Liver (tissue), 9 donors: Measurements from ENCODE around the gene DHCR24. TPM values are rescaled to one million over a fixed set of nuclear protein-coding genes. Genes with fewer than 3 reads are reported as not detected.

Experiments used
- DNase-seq: peaks from one replicate; pipeline ENCODE4 v3.0.0-alpha.2; 2017; ENCODE audit warnings: low spot score
- H3K27ac ChIP-seq, 2 donors: one replicate each; pipeline ENCODE4 v1.7.0; 2013; ENCODE audit warnings: inconsistent platforms in 2 of 2, low read length in 2 of 2, control low read depth in 1 of 2, low read depth in 1 of 2, mild to moderate bottlenecking in 1 of 2
- H3K27me3 ChIP-seq, 4 donors: one replicate each; pipeline versions ENCODE4 v1.6.1 to v1.7.0; 2013; ENCODE audit warnings: low read length in 3 of 4, inconsistent platforms in 1 of 4, mild to moderate bottlenecking in 1 of 4, moderate library complexity in 1 of 4; ENCODE audit not compliant: control insufficient read depth in 4 of 4, insufficient read depth in 4 of 4
- H3K36me3 ChIP-seq, 4 donors: one replicate each; pipeline versions ENCODE4 v1.6.1 to v1.7.0; 2013; ENCODE audit warnings: low read length in 3 of 4, mild to moderate bottlenecking in 3 of 4, low read depth in 1 of 4, moderate library complexity in 1 of 4; ENCODE audit not compliant: control insufficient read depth in 4 of 4, insufficient read depth in 3 of 4
- H3K4me1 ChIP-seq, 4 donors: one replicate each; pipeline versions ENCODE4 v1.6.1 to v1.7.0; 2013; ENCODE audit warnings: low read length in 3 of 4, mild to moderate bottlenecking in 3 of 4, moderate library complexity in 1 of 4; ENCODE audit not compliant: control insufficient read depth in 4 of 4, insufficient read depth in 4 of 4
- H3K4me3 ChIP-seq, 3 donors: one replicate each; pipeline versions ENCODE4 v1.6.1 to v1.7.0; 2013; ENCODE audit warnings: low read length in 3 of 3, control low read depth in 1 of 3, low read depth in 1 of 3, mild to moderate bottlenecking in 1 of 3
- H3K9ac ChIP-seq, 2 donors: one replicate each; pipeline ENCODE4 v1.7.0; 2013; ENCODE audit warnings: low read length in 2 of 2, mild to moderate bottlenecking in 2 of 2, moderate library complexity in 2 of 2, control low read depth in 1 of 2, low read depth in 1 of 2
- H3K9me3 ChIP-seq, 4 donors: one replicate each; pipeline versions ENCODE4 v1.6.1 to v1.7.0; 2013; ENCODE audit warnings: low read length in 3 of 4; ENCODE audit not compliant: control insufficient read depth in 4 of 4
- ATF3 ChIP-seq: IDR thresholded peaks from 2 replicates; pipeline ENCODE4 v1.6.1; 2016; ENCODE audit warnings: antibody characterized with exemption
- CTCF ChIP-seq: fragments of 150-350 bp; IDR thresholded peaks from 2 replicates; pipeline ENCODE4 v1.5.1; 2017; ENCODE audit warnings: improper control_type of control experiment, low read depth, low read length; ENCODE audit not compliant: missing input control
- EGR1 ChIP-seq, 2 donors: IDR thresholded peaks; 2 replicates each; pipeline ENCODE4 v1.6.1; 2016 to 2018; ENCODE audit warnings: antibody characterized with exemption in 2 of 2, low read depth in 2 of 2
- FOXA1 ChIP-seq: IDR thresholded peaks from 2 replicates; pipeline ENCODE4 v1.6.1; 2016; ENCODE audit warnings: antibody characterized with exemption
- GABPA ChIP-seq, 2 donors: IDR thresholded peaks in 1 of 2; conservative IDR thresholded peaks in 1 of 2; 2 replicates each; pipeline ENCODE4 v1.6.1; 2016; ENCODE audit warnings: antibody characterized with exemption in 2 of 2, mild to moderate bottlenecking in 1 of 2, moderate library complexity in 1 of 2
- HNF4A ChIP-seq, 2 donors: conservative IDR thresholded peaks; 2 replicates each; pipeline ENCODE4 v1.6.1; 2016; ENCODE audit warnings: antibody characterized with exemption in 2 of 2, mild to moderate bottlenecking in 2 of 2
- HNF4G ChIP-seq: IDR thresholded peaks from 2 replicates; pipeline ENCODE4 v1.6.1; 2016; ENCODE audit warnings: antibody characterized with exemption
- JUND ChIP-seq, 2 donors: IDR thresholded peaks; 2 replicates each; pipeline ENCODE4 v1.6.1; 2016; ENCODE audit warnings: antibody characterized with exemption in 2 of 2
- MAX ChIP-seq: IDR thresholded peaks from 2 replicates; pipeline ENCODE4 v1.6.1; 2016; ENCODE audit warnings: antibody characterized with exemption
- NR2F2 ChIP-seq: IDR thresholded peaks from 2 replicates; pipeline ENCODE4 v1.6.1; 2016; ENCODE audit warnings: antibody characterized with exemption
- RAD21 ChIP-seq, 2 donors: IDR thresholded peaks; 2 replicates each; pipeline ENCODE4 v1.6.1; 2016; ENCODE audit warnings: antibody characterized with exemption in 2 of 2, mild to moderate bottlenecking in 2 of 2
- RXRA ChIP-seq, 2 donors: IDR thresholded peaks; 2 replicates each; pipeline ENCODE4 v1.6.1; 2017 to 2018; ENCODE audit warnings: antibody characterized with exemption in 2 of 2, mild to moderate bottlenecking in 1 of 2
- SP1 ChIP-seq: IDR thresholded peaks from 2 replicates; pipeline ENCODE4 v1.6.1; 2018; ENCODE audit warnings: antibody characterized with exemption, mild to moderate bottlenecking
- TAF1 ChIP-seq: conservative IDR thresholded peaks from 2 replicates; pipeline ENCODE4 v1.6.1; 2016; ENCODE audit warnings: antibody characterized with exemption, mild to moderate bottlenecking
- YY1 ChIP-seq: IDR thresholded peaks from 2 replicates; pipeline ENCODE4 v1.6.1; 2016; ENCODE audit warnings: antibody characterized with exemption, mild to moderate bottlenecking
- WGBS: extraction: QIAGEN DNeasy Blood & Tissue Kit; methylation state at CpG from one replicate; pipeline ENCODE4 v1.1.7; 2013; 5-methylcytosine and 5-hydroxymethylcytosine counted together
- polyA plus RNA-seq, 2 donors: library from polyadenylated mRNA; stranded (reverse) in 1 of 2; unstranded in 1 of 2; fragments of 200-250 nt in 1 of 2; fragments of >200 nt in 1 of 2; fragmentation: Nextera tagmentation in 1 of 2; extraction: Ambion mirVana in 1 of 2; gene quantifications; one replicate each; pipeline versions ENCODE4 v1.2.1 to v1.2.3, GENCODE V29; 2013 to 2015
- total RNA-seq, 2 donors: library from RNA; depleted of rRNA; stranded (reverse); fragments of >200 nt; gene quantifications; one replicate each; pipeline ENCODE4 v1.2.3, GENCODE V29; 2014
- TF ChIP-seq, protein P1 (sequence below): IDR thresholded peaks from 2 replicates; pipeline ENCODE4 v1.6.1; 2016; ENCODE audit warnings: antibody characterized with exemption
- donor health status: healthy.
- donor health status: healthy.
- donor health status: healthy.
- donor health status: healthy.
- donor health status: healthy.

Gene DHCR24
- total and polyA plus RNA-seq, 4 donors: 271 to 815 (median 600) TPM

- Histone ChIP-seq H3K4me3 (no peak overlapping the region), H3K27me3 (no peaks in the 10 kb centered on the region), H3K9ac (no peak overlapping the region), H3K4me1 (no peaks in the 10 kb centered on the region), H3K27ac (no peak overlapping the region), H3K9me3 (peaks cover 0 to 5% (median under 1%) of the 10 kb centered on the region in 4 donors), H3K36me3 (no peaks in the 10 kb centered on the region)
- whole genome bisulfite sequencing: 95% methylated on average over 9 of the region's 9 CpGs
- DNase-seq: no peak
- TF ChIP-seq ATF3 (no peak), YY1 (no peak), SP1 (no peak), TAF1 (no peak), CTCF (no peak), NR2F2 (no peak), FOXA1 (no peak), JUND (IDR thresholded peaks at IDR 0.05) (no peak), RXRA (IDR thresholded peaks at IDR 0.05) (no peak), RAD21 (IDR thresholded peaks at IDR 0.05) (no peak), MAX (no peak), HNF4G (no peak), GABPA (IDR thresholded peaks at IDR 0.05 in 1 of 2, conservative IDR thresholded peaks at IDR 0.05 in 1 of 2) (no peak)
- TF ChIP-seq, protein P1, sequence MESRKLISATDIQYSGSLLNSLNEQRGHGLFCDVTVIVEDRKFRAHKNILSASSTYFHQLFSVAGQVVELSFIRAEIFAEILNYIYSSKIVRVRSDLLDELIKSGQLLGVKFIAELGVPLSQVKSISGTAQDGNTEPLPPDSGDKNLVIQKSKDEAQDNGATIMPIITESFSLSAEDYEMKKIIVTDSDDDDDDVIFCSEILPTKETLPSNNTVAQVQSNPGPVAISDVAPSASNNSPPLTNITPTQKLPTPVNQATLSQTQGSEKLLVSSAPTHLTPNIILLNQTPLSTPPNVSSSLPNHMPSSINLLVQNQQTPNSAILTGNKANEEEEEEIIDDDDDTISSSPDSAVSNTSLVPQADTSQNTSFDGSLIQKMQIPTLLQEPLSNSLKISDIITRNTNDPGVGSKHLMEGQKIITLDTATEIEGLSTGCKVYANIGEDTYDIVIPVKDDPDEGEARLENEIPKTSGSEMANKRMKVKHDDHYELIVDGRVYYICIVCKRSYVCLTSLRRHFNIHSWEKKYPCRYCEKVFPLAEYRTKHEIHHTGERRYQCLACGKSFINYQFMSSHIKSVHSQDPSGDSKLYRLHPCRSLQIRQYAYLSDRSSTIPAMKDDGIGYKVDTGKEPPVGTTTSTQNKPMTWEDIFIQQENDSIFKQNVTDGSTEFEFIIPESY: no peak
Measured at GRCh38 chr1:54833121-54833520, 53.9 kb downstream of the DHCR24 start.

- no peak overlapping the region for H3K9ac ChIP-seq
- peaks cover 0 to 6% (median 1%) of the 10 kb centered on the region in 4 donors for H3K9me3 ChIP-seq
Measured at GRCh38 chr1:54826226-54826816, 60.7 kb downstream of the DHCR24 start.

More at GRCh38 chr1:54826226-54826816, 60.7 kb downstream of the DHCR24 start:
- no peak for DNase-seq
- 95% methylated on average over 4 of the region's 4 CpGs for WGBS
- Histone ChIP-seq H3K36me3 (no peaks in the 10 kb centered on the region), H3K27ac (no peak overlapping the region), H3K4me1 (no peaks in the 10 kb centered on the region), H3K27me3 (no peaks in the 10 kb centered on the region), H3K4me3 (no peak overlapping the region)
- no peak for TF ChIP-seq TAF1
- TF ChIP-seq, protein P1: no peak
- no peak for TF ChIP-seq HNF4A (conservative IDR thresholded peaks at IDR 0.05)
- no peak for TF ChIP-seq MAX
- TF ChIP-seq NR2F2: no peak
- TF ChIP-seq EGR1 (IDR thresholded peaks at IDR 0.05; ENCODE audit: low read depth in 2 of 2): no peak
- TF ChIP-seq CTCF: no peak
